SH-SY5Y (cell line): ENCODE data around the gene NDUFAB1.

Experiments
- GATA2 ChIP-seq: IDR thresholded peaks from 2 replicates; pipeline ENCODE4 v1.6.1; 2011; ENCODE audit warnings: mild to moderate bottlenecking, low read depth, low read length
- GATA3 ChIP-seq: IDR thresholded peaks from 2 replicates; pipeline ENCODE4 v1.6.1; 2011; ENCODE audit warnings: low read depth, mild to moderate bottlenecking, low read length, moderate library complexity

DNA sequence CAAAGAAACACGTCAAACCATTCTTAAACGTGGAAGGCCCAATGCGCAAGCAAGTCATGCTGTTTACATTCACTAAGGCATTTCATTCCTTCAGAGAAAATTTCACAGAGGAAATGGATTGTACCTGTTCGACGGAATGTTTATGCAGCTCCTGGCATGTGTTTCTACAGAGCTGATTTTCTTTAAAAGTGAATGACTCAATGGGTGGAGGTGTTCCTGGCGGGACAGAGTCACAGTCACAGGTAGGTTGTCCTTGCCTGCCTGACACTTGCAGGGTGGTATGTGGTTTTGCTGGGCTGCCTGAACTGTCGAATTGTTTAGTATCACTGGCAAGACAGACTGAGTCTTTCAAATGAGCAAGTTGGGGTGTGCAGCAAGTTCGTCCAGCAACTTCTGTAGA, 33.4 kb upstream of the NDUFAB1 start:
- TF ChIP-seq GATA2 (no peak), GATA3 (no peak)
